SK-N-SH (cell line): ENCODE data around the gene BRD4.

Experiments
- SIN3A ChIP-seq: IDR thresholded peaks from 2 replicates; pipeline ENCODE4 v1.6.1; 2012; ENCODE audit warnings: low read depth, mild to moderate bottlenecking, low read length, moderate library complexity, borderline replicate concordance
- TEAD4 ChIP-seq: IDR thresholded peaks from 2 replicates; pipeline ENCODE4 v1.4.0; 2012; ENCODE audit warnings: mild to moderate bottlenecking, borderline replicate concordance; ENCODE audit not compliant: insufficient read depth
- TF ChIP-seq, protein P1 (sequence below): fragments of 200-600 bp; sonication (generic); IDR thresholded peaks from 2 replicates; pipeline ENCODE4 v1.6.1; 2017; ENCODE audit warnings: antibody characterized with exemption, mild to moderate bottlenecking, moderate library complexity
- TF ChIP-seq, protein P2 (sequence below): IDR thresholded peaks from 2 replicates; pipeline ENCODE4 v1.4.0; 2012; ENCODE audit warnings: low read depth, borderline replicate concordance

GRCh38 chr19:15371786-15372380 is 39.5 kb upstream of the BRD4 start:
- TF ChIP-seq, protein P1, sequence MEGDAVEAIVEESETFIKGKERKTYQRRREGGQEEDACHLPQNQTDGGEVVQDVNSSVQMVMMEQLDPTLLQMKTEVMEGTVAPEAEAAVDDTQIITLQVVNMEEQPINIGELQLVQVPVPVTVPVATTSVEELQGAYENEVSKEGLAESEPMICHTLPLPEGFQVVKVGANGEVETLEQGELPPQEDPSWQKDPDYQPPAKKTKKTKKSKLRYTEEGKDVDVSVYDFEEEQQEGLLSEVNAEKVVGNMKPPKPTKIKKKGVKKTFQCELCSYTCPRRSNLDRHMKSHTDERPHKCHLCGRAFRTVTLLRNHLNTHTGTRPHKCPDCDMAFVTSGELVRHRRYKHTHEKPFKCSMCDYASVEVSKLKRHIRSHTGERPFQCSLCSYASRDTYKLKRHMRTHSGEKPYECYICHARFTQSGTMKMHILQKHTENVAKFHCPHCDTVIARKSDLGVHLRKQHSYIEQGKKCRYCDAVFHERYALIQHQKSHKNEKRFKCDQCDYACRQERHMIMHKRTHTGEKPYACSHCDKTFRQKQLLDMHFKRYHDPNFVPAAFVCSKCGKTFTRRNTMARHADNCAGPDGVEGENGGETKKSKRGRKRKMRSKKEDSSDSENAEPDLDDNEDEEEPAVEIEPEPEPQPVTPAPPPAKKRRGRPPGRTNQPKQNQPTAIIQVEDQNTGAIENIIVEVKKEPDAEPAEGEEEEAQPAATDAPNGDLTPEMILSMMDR = no peak
- TF ChIP-seq SIN3A (no peak), TEAD4 (no peak)
- TF ChIP-seq, protein P2, sequence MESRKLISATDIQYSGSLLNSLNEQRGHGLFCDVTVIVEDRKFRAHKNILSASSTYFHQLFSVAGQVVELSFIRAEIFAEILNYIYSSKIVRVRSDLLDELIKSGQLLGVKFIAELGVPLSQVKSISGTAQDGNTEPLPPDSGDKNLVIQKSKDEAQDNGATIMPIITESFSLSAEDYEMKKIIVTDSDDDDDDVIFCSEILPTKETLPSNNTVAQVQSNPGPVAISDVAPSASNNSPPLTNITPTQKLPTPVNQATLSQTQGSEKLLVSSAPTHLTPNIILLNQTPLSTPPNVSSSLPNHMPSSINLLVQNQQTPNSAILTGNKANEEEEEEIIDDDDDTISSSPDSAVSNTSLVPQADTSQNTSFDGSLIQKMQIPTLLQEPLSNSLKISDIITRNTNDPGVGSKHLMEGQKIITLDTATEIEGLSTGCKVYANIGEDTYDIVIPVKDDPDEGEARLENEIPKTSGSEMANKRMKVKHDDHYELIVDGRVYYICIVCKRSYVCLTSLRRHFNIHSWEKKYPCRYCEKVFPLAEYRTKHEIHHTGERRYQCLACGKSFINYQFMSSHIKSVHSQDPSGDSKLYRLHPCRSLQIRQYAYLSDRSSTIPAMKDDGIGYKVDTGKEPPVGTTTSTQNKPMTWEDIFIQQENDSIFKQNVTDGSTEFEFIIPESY = no peak
